ENCODE data around the gene ZFP37.
"Not testable (repeated sequence)": the region's sequence is repeated elsewhere in the genome, so short reads cannot be mapped to it uniquely, and the experiment has no call there.

The ZFP37 gene

DNA sequence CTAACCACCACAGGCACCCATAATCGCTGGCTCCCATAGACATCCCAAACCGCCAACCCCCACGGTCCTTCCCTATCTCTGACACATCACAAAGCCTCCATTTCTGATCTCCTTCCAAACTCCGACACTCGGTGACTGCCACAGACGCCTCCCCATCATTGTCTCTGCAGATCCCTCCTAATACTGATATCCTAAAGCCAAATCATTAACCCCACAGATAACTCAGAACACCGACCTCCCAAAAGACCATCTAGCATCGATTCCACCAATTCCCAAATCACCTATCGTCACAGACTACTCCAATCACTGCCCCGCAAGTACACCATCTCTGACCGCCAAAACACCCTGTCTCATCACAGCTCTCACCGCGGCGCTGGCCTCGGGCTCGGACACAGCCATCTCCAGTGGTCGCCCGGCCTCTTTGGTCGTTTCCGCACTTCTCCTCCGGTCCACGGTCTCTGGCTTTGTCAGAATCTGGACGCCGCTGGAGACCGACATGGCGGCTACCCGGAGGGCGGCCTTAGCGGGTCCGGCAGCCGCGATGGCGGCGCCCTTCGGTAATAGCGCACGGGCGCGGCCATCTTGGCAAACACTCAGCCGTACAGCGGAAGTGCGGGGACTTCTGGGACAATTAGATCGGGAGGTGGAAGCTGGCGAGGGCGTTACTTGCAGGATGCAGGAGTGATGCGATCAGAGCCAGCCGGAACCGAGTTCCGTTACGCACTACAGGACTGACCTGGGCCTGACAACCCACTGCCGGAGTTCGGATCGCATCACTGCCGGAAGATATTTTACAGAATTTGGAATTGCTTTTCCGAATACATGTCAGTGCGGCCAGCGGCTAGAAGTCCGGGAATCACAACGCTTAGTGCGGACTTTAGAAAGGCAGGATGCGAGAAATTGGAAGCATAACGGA lies at the start of gene ZFP37:
TSS of gene ZFP37 (minus strand) at position 534 of the 916 bp plus-strand sequence. CDS start at position 498, 36 bp downstream.
- DNase-seq (ENCODE audit: low read depth in 1 of 2, low spot score in 1 of 2): peak; percentile 54 to 73

DNA sequence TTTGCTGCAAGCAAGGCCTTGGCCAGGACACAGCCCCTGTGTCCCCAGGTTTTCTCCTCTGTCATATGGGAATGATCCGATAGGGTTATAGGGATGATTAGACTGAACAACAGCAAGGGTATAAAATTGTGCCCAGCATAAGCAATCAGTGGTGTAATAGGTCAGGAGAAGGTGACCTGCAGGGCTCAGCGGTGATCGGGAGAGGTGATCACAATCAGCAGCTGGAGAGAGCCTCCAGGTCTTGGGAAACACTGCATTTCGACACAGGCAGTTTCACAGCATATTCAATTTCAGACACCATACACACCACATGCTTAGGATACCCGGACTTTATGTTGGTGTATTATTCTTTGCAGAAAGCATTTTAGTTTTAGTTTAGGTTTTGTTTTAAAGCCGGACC lies 48.8 kb upstream of the ZFP37 start:
- not testable (repeated sequence) for DNase-seq (ENCODE audit: low read depth in 1 of 2, low spot score in 1 of 2)

DNA sequence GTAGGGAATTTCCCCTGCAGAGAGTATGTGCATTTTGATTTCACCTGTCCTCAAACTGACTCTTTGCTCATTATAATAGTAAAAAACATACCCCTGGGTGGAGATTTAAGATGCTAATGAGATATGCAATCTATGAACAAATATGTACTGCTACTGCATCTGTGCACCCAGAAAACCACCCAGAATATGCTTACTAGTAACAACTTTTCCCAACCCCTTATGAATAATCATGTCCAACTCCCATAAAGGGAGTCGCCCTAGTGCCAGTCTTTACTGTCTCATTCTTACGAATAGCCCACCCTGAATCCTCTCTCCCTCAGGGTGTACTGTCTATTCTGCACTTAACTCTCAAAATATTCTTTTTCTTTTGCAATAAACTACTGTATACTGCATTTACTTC lies 39.0 kb upstream of the ZFP37 start:
- DNase-seq (ENCODE audit: low read depth in 1 of 2, low spot score in 1 of 2): no peak

DNA sequence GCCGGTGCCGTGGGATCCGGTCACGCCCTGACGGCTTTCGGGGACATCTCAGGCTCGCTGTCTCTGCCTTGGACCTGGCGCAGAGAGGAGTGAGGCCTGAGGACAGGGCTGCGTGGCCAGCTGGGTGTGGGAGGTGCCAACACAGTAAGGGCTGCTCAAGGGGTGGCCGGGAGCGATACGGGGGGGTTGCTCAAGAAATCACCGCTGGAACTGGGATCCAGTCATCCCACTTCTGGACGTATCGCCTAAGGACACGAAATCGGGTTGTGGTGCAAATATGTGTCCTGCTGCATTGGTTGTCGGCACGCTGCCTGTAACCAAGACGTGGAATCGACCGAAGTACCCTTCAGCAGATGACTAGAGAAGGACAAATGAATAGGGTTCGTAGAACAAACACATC lies 33.4 kb upstream of the ZFP37 start:
- DNase-seq (ENCODE audit: low read depth in 1 of 2, low spot score in 1 of 2): not testable (repeated sequence)

DNA sequence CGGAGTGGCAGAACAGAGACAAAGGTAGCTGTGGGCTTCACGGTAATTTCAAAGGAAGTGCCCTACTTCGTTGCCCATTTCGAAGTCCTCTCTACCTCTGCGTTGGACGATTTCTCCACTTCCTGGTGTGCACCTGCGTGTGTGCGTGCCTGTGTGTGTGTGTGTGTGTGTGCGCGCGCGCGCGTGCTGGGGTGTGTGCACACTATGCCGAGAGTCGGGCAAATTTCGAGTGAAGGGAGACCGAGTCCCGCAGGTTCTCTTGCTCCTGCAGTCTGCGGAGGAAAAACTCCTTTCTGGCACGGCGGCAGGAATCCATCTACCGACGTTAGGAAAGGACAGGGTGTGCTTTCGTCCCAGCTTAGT lies 32.6 kb upstream of the ZFP37 start:
- not testable (repeated sequence) for DNase-seq (ENCODE audit: low read depth in 1 of 2, low spot score in 1 of 2)

DNA sequence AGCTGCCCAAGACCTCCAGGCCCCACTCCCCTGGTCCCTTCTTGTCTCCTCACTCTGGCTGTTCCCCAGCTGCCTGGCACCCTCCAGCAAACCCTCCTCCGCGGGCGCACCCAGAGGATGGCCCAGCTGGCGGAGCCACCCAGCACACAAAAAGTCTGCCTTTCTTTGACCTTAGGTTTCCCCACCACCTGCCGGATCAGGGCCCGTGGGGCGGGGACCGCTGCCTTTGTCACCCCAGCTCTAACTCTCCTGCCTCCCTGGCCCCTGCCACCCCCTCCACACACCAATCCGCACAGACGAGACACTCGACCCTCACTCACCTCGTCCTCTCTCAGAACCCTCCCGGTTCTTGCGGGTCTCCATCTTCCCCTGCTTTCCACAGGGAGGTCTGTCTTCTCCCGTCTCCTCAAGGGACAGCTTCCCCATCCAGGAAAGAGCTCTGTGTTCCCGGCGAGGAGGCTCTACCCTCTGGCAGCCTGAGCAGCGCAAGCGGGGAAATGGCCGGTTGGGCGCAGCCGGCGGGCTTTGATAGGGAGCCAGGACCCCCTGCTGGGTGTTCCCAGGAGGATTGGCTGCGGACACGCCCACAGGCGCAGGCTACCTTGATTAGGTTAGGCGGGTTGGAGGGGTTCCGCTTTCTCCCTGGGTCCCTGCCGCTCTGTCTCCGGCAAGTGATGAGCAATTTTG lies 32.1 kb upstream of the ZFP37 start:
- DNase-seq (ENCODE audit: low read depth in 1 of 2, low spot score in 1 of 2): not testable (repeated sequence)

DNA sequence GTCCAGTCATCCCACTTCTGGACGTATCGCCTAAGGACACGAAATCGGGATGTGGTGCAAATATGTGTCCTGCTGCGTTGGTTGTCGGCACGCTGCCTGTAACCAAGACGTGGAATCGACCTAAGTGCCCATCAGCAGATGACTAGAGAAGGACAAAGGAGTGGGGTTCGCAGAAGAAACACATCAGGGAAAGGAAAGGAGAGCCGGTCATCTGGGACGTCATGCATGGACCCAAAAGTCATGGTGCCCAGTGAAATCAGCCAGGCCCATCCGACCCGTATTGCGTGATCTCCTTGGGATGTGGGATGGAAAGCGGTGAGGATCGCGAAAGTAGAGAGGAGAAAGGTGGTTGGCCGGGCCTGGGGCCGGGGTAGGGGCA lies 6.4 kb upstream of the ZFP37 start:
- DNase-seq (ENCODE audit: low read depth in 1 of 2, low spot score in 1 of 2): not testable (repeated sequence)

DNA sequence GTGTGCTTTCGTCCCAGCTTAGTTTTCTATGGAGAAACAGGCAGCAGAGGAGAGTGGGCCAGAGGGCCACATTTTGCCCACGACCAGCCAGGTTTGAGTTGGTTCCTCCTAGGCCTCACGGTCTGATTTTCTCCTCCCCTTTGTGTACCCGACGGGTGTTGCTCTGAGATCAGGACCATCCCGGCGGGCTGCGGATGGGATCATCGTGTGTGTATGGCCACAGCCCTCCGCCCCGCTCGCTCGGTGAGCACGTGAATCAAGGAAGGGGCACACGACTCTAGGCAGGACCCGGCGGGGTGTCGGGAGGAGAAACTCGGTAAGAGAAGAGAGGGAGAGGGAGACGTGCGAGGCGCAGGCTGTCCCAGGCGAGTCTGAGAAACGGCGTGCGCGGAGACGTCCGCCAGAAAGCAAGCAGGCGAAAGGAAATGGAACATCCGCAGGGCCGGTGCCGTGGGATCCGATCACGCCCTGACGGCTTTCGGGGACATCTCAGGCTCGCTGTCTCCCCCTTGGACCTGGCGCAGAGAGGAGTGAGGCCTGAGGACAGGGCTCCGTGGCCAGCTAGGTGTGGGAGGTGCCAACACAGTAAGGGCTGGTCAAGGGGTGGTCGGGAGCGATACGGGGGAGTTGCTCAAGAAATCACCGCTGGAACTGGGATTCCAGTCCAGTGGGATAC lies 5.9 kb upstream of the ZFP37 start:
- DNase-seq (ENCODE audit: low read depth in 1 of 2, low spot score in 1 of 2): not testable (repeated sequence)

DNA sequence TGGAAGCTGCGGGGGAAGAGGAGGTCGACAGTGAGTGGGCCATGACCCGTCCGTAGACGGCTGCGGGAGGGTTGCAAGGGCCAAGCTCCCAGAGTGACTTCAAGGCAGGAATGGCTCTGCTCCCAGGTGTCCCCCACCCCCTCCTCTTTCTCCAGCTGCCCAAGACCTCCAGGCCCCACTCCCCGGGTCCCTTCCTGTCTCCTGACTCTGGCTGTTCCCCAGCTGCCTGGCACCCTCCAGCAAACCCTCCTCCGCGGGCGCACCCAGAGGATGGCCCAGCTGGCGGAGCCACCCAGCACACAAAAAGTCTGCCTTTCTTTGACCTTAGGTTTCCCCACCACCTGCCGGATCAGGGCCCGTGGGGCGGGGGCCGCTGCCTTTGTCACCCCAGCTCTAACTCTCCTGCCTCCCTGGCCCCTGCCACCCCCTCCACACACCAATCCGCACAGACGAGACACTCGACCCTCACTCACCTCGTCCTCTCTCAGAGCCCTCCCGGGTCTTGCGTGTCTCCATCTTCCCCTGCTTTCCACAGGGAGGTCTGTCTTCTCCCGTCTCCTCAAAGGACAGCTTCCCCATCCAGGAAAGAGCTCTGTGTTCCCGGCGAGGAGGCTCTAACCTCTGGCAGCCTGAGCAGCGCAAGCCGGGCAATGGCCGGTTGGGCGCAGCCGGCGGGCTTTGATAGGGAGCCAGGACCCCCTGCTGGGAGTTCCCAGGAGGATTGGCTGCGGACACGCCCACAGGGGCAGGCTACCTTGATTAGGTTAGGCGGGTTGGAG lies 4.7 kb upstream of the ZFP37 start:
- DNase-seq (ENCODE audit: low read depth in 1 of 2, low spot score in 1 of 2): not testable (repeated sequence)

DNA sequence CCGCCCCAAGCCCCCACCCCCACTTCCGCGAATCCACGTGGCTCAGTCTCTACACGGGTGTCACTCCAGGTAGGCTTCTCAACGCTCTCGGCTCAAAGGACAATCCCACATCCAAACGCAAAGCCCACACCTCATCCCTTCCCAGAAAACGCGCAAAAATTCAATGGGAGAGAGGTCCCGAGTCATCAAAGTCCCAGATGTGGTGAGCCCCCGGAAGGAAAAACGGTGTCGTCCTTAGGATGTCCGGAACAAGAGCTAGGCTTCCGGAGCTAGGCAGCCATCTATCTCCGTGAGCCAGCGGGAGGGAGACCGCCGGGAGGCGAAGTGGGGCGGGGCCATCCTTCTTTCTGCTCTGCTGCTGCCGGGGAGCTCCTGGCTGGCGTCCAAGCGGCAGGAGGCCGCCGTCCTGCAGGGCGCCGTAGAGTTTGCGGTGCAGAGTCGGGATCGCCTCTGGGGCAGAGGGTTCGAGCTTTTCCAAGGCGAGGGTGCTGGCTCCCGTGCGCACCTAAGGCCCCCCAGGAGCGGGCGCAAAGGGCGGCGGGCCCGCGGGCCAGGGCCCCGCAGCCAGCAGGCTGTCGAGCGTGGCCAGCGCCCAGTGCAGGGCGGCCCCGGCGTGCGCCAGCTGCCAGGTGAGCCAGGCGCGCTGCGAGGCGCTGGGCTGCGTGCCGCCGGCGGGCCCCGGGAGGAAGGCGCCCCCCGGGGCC lies 3.2 kb upstream of the ZFP37 start:
- not testable (repeated sequence) for DNase-seq (ENCODE audit: low read depth in 1 of 2, low spot score in 1 of 2)

DNA sequence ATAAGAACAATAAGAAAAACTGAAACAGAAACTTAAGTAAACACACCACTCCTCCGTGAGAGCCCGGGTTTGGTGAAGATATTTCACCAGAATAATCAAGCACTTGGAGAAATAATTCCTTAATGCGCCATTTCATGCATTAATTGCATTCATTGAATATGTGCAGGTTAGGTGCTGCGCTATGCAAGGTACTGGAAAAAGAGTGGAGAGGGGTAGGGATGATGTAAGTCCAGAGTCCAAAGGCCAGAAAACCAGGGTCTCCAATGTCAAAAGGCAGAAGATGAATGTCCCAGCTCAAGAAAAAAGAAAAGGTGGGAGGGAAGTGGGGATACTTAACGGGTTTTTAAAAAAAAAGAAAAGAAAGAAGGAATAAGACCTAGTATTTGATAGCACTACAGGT lies 669 bp upstream of the ZFP37 start:
- no peak for DNase-seq (ENCODE audit: low read depth in 1 of 2, low spot score in 1 of 2)

DNA sequence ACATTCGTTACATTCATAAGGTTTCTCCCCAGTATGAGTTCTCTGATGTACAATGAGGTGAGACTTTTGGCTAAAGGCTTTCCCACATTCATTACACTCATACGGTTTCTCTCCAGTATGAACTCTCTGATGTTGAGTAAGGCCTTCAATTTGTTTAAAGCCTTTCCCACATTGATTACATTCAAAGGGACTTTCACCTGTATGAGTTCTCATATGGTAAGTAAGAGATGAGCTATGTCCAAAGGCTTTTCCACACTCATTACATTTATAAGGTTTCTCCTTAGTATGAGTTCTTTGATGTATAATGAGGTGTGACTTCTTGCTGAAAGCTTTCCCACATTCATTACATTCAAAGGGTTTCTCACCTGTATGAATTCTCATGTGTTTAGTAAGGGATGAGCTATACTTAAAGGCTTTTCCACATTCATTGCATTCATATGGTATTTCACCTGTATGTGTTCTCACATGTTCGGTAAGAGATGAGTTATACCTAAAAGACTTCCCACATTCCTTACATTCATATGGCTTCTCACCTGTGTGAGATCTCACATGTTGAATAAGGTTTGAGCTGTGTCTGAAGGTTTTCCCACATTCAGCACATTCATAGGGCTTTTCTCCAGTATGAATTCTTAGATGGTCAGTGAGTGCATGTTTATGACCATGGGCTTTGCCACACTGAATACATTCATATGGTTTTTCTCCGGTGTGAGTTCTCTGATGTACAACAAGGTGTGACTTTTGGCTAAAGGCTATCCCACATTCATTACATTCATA lies 13.5 kb downstream of the ZFP37 start:
- no peak for DNase-seq (ENCODE audit: low read depth in 1 of 2, low spot score in 1 of 2)

DNA sequence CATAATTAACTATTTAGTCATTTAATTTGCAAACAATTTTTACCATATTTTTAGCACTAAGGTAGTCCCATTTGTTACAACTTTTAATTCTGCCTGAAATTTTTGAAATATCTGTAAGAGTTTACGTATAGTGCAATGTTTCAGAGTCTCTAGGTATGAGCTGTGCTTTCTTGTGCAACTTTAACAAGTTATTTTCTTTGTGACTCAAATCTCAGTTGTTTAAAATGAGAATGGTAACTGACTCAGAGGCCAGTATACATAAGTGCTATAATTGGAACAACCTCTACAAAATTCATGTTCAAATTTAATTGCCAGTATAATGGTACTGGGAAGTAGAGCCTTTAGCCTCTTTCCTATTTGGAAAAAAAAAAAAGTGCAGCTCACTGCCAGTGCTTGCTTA lies 30.3 kb downstream of the ZFP37 start:
- no peak for DNase-seq (ENCODE audit: low read depth in 1 of 2, low spot score in 1 of 2)

DNA sequence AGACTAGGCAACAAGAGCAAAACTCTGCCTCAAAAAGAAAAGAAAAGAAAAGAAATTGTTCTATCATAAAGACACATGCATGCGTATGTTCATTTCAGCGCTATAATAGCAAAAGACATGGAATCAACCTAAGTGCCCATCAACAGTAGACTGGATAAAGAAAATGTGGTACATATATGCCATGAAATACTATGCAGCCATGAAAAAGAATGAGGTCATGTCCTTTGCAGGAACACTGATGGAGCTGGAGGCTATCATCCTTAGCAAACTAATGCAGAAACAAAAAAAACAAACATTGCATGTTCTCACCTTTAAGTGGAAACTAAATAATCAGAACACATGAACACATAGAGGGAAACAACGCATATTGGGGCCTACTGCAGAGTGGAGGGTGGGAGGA lies 38.3 kb downstream of the ZFP37 start:
- DNase-seq (ENCODE audit: low read depth in 1 of 2, low spot score in 1 of 2): no peak

DNA sequence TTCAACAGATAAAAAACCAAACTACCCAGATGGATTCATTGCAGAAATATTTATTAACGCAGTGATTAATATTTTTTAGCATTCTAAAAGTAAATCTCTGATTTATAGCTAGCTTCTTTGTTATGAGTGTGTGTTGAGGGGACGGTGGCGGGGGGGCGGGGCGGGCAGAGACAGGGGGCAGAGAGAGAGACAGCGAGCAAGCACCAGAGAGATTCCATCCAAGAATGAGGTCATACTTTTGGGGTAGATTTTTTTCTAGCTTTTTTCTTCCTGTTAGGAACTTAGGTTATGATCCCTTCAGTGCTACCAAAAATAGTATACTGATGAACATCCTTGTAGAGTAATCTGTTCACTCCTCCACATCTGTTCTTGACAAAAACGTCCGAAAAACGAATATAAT lies 44.0 kb downstream of the ZFP37 start:
- DNase-seq (ENCODE audit: low read depth in 1 of 2, low spot score in 1 of 2): no peak

DNA sequence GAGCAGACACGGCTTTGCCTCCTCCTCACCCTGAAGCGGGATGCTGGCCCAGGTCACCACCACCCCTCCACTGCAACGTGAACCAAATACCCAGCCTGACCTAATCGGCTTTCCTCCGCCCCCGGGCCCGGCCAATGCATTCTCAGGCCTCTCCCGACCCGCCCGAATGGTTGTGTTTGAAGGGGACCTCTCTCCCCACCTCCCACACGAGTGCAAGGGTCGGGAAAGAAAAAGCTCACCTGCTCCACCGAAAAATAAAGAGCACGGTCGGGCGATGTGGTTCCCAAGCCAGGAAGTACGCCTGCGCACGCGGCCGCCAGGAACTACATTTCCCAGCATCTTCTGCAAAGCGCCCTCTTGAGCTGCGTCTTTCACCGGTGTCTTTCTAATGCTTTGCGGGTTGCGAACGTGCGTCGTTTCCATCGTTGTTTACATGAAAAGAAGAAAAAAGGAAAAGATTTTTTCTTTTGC lies 44.6 kb downstream of the ZFP37 start, which contains the start of gene ZNF883:
TSS of gene ZNF883 (minus strand) at position 282 of the 471 bp plus-strand sequence.
- DNase-seq (ENCODE audit: low read depth in 1 of 2, low spot score in 1 of 2): peak in 1 of 2 donors; percentile 5

DNA sequence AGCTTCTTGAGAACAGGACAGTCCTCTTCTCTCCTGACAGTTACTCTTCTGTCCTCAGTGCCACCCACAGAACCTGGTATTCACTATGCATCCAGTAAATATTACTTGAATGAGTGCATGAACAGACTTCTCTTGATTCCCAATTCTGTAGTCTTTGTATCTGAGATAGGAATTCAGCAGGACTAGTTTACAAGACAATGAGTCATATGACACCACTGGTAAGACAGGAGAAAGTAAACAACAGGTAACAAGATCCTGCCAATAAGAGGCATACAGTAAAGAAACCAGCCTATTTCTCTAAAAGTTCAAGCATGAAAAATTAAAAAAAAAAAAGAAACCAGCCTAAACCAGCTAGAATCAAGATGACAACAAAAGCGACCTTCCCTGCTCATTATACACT lies 50.7 kb downstream of the ZFP37 start:
- DNase-seq (ENCODE audit: low read depth in 1 of 2, low spot score in 1 of 2): no peak

DNA sequence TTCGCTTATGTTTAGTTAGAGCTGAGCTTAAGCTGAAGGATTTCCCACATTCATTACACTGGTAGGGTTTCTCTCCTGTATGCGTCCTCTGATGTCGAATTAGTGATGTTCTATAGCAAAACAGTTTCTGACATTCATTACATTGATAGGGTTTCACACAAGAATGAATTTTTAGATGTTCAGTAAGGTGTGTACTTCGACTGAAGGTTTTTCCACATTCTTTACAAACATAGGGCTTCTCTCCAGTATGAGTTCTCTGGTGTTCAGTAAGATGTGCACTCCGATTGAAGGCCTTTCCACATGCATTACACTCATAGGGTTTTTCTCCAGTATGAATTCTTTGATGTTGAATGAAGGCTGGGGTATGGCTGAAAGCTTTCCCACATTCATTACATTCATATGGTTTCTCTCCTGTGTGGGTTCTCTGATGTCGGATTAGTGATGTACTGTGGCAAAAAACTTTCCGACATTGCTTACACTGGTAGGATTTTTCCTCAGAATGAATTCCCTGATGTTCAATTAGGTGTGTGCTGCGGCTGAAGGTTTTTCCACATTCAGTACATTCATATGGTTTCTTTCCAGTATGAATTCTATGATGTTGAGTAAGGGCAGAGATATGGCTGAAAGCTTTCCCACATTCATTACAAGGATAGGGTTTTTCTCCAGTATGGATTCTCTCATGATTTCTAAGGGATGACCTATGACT lies 59.1 kb downstream of the ZFP37 start:
- no peak for DNase-seq (ENCODE audit: low read depth in 1 of 2, low spot score in 1 of 2)

All from activated CD4-positive, alpha-beta T cell treated with anti-CD3 and anti-CD28 coated beads, Interleukin-2, amount 50 U/mL, for 24 hours (primary cell).